GM21528 (cell line): ENCODE data around the gene CBARP.
A peak's percentile ranks its signal among the peaks of the same experiment; 100 is the strongest.

Experiments
- ATAC-seq: cut with Tn5 transposase; IDR thresholded peaks from one replicate; pipeline ENCODE4 v1.9.1; 2021; ENCODE audit warnings: mild to moderate bottlenecking, moderate library complexity; ENCODE audit not compliant: unreplicated experiment, low FRiP score

CBARP gene

DNA sequence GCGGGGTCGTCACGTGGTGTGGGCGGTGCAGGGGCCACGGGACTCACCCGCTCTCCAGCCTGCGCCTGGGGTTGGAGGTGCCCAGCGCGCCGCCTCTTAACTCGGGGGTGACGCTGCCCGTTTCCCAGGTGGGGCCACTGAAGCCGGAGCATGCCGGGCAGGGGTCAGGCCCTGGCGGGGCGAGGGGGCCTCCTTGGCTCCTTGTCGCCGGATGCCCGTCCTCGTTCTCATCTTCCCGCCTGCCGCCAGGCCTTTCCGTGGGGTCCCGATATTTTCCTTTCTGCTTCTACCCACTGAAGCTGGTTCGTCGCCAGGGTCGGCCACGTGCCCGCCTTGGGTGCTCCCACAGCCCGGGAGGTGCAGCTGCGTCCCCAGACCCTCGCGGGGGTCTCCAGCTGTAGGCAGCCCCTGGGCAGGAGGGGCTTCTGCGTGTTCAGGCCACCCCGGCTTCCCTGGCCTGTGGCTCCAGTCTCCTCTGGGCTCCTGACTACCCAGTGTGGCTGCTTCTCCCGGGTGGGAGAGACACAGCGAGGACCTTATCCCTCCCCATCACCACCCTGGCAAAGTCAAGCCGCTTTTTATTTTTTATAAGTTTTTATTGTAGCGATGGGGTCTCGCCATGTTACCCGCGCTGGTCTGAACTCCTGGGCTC lies 38.3 kb upstream of the CBARP start:
- ATAC-seq = no peak

DNA sequence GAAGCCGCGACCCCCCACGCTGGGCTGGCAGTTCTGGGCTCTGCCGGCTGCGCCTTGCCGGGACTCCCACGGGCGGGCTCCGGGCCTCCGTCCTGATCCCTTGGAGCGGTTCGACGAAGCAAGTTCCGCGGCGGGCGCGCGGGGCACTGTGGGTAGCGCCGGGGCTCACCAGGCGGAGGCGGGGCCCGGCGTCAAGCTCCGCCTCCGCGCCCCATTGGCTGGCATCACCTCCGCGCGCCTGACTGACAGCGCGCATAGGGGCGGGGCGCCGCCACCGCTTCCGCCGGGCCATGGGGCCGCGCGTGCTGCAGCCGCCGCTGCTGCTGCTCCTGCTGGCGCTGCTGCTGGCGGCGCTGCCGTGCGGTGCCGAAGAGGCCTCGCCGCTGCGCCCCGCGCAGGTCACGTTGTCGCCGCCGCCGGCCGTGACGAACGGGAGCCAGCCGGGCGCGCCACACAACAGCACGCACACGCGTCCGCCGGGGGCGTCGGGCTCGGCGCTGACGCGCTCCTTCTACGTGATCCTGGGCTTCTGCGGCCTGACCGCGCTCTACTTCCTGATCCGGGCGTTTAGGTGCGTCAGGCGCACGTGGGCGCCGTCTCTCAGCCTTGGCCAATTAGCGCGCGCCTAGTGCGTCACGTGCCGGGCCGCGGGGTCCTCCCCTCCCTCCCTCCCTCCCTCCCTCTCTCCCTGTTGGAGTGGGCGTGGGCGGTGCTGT lies 37.6 kb upstream of the CBARP start, which contains the start of gene FAM174C:
TSS of gene FAM174C (plus strand) at position 271 of the 716 bp plus-strand sequence. CDS start at position 291, 20 bp downstream.
- ATAC-seq = peak; percentile 66

DNA sequence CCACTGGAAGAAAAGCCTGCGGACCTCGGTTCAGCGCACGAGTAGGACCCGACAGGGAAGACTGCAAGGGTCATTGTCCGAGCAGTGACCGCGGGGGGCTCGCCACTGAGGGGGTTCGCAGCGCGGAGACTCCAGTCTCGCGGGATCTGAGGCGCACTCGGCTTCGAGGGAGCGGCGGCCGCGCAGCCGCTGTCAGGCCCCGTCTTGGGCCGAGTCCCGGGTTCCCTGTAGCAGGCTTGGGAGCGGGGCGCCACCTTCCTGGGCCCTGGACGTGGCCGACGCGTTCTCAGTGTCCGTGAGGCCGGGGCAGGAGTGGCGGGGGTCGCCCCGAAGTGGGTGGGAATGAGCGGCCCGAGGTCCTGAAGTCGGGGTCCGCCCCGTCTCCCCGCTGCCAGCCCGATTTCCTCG lies 37.1 kb upstream of the CBARP start:
- peak; percentile 2 for ATAC-seq

DNA sequence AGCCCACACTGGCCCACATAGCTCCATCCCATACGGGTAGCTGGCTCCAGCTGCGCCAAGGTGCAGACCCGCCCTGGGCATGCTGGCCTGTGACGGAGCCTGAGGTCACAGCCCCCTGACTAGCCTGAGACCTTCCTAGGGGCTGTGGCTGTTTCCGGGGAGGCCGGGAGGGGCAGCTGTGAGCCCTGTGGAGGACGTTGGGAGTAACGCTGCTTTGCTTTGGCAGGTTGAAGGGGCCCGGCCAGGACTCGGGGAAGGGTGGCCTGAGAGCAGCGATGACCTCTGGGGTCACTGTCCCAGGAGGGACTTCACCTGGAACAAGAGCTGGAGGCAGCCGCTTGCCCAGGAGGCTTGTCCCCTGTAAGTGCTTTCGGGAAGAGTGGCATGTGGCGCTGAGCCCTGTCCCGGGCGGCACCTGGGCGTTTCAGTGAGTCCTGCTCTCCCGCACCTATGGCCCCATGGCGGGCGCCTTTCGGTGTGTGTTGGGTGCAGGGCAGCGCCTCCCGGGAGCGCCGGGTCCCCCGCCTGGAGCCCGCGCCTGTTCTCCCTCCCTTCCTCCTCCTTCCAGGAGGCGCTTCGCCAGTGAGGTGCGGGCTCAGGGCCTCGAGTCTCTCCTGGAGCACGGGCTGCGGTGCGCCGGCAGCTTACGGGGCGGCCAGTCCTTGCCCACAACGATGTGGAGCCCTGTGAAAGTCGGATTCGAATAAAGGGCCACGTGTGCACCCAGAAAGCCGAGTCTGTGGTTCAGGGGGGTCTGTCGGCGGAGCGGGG lies 36.5 kb upstream of the CBARP start:
- no peak for ATAC-seq

DNA sequence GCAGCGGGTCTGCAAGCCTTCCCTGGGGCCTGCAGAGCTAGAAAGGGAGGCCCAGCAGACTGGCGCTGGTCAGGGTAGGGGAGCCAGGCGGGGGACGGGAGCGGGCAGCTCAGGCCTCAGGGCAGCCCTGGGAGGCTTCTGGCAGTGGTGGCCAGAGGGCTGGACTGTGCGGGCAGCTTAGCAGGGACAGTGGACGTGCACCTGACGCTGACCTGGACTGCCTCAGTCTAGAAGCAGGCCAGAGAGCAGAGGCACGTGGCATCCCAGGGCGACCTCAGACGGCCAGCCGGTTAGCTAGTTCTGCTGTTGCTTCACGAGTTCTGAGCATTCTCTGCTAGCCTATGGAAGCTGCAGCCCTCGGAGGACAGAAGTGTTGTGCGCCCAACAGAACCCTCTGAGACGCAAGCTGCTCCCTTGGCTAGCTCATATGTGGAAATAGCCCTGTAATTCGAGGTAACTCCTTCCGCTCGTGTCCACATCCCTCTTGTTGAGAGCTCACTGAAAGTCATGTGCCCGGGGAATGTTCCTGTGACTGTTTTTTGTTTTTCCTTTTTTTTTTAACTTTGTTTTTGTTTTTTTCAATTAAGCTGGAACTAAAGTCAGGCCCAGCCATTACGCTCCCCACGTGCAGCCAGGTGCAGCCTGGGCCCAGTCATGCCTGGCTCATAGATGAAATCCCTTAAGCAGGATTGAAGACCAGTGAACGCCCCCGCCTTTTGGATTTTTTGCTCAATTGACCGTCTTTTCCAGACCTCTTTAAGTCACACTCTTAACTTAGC lies 35.6 kb upstream of the CBARP start:
- ATAC-seq = no peak

DNA sequence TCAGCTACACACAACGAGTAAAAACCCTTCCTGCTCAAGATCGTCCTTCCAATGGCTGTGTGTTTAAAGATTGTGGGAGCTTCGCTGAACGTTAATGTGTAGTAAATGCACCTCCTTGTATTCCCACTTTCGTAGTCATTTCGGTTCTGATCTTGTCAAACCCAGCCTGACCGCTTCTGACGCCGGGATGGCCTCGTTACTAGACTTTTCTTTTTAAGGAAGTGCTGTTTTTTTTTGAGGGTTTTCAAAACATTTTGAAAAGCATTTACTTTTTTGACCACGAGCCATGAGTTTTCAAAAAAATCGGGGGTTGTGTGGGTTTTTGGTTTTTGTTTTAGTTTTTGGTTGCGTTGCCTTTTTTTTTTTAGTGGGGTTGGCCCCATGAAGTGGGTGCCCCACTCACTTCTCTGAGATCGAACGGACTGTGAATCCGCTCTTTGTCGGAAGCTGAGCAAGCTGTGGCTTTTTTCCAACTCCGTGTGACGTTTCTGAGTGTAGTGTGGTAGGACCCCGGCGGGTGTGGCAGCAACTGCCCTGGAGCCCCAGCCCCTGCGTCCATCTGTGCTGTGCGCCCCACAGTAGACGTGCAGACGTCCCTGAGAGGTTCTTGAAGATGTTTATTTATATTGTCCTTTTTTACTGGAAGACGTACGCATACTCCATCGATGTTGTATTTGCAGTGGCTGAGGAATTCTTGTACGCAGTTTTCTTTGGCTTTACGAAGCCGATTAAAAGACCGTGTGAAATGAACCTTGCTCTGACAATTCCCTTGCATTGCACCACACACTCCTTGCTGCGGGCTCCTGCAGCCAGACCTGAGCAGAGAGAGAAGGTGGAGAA lies 34.8 kb upstream of the CBARP start:
- no peak for ATAC-seq

DNA sequence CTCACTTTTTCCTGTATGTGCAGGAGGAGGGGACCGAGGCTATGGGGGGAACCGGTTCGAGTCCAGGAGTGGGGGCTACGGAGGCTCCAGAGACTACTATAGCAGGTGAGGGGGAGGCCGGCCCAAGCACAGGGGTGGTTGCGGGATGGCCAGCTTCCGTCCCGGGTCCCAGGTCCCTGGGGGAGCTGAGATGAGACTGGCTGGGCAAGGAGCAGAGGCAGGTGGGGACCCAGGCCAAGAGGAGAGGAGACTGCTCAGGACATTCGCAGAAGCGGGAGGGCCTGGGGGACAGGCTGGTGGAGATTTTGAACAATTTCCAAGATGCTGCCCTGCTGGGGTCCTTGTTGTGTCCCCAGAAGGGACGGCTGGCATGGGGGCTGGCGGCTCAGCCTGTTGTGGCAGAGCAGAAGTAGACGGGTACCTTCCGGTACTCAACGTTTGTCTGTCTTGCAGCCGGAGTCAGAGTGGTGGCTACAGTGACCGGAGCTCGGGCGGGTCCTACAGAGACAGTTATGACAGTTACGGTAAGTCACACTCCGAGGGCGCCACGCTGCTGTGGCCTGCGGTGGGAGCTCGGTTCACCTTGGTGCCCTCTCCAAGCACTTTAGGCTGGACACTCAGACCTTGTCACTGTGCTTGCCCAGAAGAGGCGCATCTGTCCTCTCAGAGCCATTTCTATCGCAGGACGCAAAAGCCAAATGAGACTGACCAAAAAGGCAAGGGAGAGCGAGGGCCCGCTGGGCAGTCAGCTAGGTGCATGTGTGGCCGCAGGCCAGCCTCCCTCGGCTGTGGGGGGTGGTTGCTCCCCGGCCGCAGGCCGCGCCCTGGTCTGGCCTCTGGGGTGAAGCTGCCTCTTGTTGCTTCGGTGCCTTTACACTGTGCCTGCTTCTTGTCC lies 34.0 kb upstream of the CBARP start:
- no peak for ATAC-seq

DNA sequence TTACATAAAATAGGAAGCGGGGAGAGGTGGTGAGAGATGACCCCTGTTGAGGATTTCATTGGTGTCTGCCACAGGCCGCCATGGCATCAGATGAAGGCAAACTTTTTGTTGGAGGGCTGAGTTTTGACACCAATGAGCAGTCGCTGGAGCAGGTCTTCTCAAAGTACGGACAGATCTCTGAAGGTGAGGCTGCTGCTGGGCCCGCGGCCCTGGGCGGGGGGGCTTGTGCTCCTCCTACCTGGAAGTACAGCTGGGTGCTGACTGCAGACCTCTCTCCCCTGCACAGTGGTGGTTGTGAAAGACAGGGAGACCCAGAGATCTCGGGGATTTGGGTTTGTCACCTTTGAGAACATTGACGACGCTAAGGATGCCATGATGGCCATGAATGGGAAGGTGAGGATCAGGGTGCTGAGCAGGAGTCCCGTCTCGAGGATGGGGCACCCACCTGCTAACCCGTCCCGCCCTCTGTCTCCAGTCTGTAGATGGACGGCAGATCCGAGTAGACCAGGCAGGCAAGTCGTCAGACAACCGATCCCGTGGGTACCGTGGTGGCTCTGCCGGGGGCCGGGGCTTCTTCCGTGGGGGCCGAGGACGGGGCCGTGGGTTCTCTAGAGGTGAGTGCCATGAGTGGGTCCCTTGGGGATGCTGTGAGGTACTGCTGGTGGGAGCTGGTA lies 33.2 kb upstream of the CBARP start:
- no peak for ATAC-seq

DNA sequence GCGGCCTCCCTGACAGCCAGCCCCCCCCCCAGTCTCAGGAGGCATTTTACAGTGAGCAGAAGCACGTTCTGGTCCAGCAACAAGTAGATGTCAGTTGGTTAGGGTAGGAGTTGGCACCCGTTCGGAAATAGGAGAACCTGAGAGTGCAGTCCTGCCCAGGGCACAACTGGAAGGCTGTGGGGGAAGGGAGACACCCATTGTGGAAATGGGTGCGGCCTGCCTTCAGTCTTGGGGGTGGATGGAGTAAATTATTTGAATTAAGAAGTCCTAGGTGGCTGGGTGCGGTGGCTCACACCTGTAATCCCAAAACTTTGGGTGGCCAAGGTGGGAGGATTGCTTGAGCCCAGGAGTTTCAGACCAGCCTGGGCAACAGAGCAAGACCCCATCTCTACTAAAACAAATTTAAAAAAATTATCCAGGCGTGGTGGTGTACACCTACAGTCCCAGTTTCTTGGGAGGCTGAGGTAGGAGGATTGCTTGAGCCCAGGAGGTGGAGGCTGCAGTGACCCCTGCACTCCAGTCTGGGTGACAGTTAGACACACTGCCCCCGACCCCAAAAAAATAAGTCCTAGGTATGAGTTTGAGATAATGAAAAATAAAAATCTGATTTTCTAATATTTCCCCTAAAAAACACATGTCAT lies 32.5 kb upstream of the CBARP start:
- ATAC-seq = no peak

DNA sequence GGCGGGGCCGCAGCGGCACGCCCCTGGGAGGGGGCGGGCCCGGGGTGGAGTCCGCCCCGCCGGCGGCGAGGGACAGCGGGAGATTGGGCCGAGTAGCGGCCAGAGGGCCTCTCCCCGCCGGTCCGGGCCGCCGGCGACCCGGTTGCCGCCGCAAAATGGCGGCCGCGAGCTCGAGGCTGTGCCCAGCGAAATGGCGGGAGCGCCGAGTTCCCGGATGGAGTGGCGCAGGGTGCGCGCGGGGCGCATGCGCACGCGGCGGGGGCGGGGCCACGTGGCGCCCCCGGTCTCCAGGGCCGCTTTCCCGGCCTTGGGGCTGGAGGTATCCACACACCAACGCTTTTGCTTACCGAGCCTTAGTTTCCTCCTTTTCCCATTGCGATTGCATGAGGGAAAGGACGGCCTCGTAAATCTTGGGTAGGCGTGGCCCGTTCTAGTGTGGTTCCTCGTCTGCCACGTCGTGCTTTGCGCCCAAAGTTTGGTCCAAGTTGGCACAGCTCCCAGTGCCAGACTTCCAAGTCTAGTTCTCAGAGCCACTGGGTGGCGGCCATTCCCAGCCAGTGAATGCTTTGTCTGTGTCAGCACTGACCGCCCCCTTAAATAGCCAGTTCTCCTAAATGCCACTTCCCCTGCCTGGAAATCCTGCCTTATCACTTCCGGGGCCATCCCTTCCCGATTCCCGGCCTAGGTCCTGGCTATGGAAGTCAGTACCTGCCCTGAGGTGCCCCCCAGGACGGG lies 31.8 kb upstream of the CBARP start:
- peak; percentile 18 for ATAC-seq

DNA sequence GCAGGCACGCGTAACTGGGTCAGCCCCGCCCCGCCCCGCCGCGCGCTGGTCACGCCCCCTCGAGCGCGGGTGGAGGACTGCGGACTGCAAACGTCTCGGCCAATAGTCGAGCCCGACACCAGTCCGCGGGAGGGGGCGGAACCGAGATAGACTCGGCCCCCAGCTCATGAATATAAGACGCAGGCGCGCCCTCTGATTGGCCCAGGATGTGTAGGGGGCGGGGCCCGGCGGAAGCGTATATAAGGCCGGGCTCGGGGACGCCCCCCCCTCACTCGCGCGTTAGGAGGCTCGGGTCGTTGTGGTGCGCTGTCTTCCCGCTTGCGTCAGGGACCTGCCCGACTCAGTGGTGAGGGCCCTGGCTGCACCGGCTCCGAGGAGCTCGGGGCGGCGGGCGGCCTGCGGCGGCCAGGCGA lies 31.3 kb upstream of the CBARP start, which contains the start of gene CIRBP:
TSS of gene CIRBP (plus strand) at position 268 of the 413 bp plus-strand sequence. CDS start 1,602 bp downstream, outside the sequence.
- peak; percentile 53 for ATAC-seq

DNA sequence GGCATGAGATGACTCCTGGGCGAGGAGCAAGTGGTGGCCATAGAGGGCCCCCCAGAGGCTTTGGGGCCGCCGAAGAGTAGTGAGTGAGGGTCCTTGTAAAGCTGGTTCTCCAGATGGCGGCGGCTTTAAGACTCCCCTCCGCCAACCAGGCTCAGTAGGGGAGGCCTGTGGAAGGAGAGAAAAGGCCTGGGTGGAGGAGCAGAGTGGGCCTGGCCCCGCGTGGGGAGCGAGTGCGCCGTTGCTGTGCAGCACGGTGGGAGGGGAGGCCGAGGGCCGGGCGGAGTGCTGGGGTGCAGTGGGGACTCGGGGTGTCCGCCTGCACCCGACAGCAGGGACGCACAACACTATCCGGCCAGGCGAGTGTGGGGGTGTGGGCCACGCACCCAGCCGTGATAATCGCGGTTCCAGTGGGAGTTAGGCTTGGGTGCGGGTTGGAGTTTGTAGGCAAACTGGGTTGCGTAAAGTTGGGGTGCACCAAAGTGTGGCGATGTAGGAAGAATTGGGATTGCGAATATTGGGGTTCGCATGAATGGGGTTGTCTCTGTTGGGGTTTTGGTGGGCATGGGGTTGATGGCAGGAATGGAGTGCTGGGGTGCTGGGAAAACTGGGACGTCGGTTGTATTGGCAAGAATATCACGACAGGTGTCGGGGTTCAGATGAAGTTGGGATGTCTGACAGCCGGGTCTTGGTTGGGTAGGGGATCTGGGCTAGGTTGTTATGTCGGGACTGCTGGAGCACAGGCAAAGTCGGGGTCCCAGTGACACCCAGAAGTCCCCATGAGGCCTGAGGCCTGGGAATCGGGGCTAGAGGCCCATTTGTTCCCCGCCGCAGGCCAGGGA lies 30.6 kb upstream of the CBARP start:
- no peak for ATAC-seq

DNA sequence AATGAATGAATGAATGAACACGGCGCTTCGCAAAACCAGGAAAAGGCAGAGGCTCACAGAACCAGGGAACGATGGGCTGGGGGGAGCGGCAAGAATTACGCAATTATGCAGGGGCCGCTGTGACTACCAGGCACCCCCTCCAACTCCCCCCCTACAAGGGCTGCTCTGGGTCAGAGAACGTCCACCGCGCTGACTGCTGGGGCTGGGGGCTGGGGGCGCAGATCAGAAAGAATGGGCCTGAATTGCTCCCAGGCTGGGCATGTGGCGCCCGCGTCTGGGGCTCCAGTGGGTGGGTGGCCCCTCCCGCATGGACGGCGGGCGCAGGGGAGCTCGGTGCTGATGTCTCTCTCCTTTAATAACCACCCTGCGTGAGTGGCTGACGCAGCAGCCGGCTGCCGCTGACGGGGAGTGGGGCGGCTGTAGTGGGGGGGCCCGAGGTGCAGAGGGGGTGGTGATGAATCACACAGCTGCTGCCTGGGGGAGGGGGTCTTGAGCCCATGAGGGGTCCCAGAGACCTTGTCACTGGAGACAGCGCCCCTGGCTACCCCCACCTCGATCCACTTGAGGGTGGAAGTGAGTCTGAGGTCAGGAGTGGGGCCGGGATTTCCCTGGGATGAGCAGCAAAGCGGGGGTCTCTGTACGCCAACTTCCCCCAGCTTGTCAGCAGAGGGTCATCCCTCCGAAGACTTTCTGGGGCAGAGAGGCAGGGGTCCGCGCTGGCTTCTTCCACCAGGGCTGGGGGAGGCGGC lies 29.8 kb upstream of the CBARP start:
- no peak for ATAC-seq

DNA sequence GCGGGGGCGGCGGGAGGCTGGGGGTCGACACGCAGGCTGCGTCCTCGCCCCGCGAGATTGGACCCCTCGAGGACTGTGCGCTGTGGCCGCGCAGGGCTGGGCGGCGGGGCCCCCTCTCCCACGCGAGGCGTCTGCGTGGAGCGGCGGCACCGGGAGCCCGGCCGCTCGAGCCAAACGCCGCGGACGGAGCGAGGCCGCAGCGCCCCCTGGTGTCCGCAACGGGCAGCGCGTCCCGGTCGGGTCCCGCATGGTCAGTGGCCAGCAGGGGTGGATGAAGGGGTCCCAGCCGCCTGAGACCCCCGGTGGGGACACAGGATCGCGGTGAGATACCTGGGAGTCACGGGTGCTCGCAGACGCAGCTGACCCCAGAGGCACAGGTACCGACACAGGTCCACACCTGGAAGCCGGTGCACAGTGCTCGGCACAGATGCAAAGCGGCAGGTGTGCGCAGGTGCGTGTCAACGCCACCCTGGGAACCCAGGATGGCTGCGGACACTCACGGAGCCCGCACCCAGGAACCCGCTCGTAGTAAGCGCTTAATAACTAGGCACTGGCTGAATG lies 29.2 kb upstream of the CBARP start:
- peak; percentile 11 for ATAC-seq
